ENCODE measurements around the gene PPP1R27. TPM values are rescaled to one million over a fixed set of nuclear protein-coding genes. Genes with fewer than 3 reads are reported as not detected.

PPP1R27 gene
- total and polyA plus RNA-seq, 11 donors = not detected

DNA sequence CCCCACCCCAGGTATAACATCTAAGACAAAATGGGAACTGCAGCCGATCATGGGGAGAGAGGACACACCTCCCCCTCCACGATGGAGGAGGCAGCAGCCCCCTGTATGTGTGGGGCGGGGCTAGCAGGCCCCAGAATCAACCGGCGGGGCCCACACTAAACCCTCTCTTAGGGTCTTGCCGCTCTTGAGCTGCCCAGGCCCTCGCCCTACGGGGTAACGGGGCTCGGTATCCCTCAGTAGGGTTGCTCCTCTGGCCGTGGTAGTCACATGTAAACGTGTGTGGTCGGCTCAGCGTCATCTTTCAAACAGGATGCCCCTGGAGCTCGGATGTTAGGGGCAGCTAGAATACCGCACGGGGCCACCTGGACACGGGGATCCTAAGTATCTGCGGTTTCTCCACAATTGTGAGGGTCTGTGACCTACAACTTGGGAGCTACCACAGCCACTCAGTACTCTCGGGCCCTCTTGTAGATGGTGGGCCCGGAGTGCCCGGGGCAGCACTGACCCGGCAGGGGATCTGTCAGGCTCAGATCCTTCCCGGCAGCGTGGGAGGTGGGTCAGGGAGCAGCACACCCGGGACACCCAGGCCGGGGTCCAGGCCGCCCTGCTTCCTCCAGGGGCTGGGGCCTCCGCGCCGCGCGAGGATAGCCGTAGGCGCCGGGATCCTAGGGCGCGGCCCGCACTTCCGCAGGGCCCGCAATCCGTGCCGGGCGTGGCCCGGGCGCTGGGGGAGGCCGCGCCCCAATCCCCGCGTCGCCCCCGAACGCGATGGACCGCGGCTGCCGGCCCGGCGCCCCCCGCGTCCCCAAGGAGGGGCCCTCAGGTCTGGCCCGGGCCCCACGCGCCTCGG lies 35.5 kb upstream of the PPP1R27 start:
- intact Hi-C loops (cut with DNase I) = loop anchor here in 1 of 10 donors (5.0 kb wide), 1 partner anchor 57 kb away; the partner anchor contains the start of gene MAFG
- H3K36me3 ChIP-seq = peaks cover 0 to 37% (median 21%) of the 10 kb centered on the region in 9 donors
- H3K27ac ChIP-seq = peak overlapping the region; percentile 92 to 100 (median 98)
- H3K4me3 ChIP-seq = peak overlapping the region; percentile 53 to 100 (median 95)
- H3K27me3 ChIP-seq = no peaks in the 10 kb centered on the region
- DNase-seq = peak in 3 of 5 donors; percentile 45 to 64 (median 51)
- H3K4me1 ChIP-seq = peaks cover 4 to 64% (median 55%) of the 10 kb centered on the region in 12 donors
- peak in 3 of 4 donors; percentile 2 to 13 (median 5) for ATAC-seq
- no peaks in the 10 kb centered on the region for H3K9me3 ChIP-seq
- TF ChIP-seq POLR2A (IDR thresholded peaks at IDR 0.05) = no peak
- TF ChIP-seq, protein P1, sequence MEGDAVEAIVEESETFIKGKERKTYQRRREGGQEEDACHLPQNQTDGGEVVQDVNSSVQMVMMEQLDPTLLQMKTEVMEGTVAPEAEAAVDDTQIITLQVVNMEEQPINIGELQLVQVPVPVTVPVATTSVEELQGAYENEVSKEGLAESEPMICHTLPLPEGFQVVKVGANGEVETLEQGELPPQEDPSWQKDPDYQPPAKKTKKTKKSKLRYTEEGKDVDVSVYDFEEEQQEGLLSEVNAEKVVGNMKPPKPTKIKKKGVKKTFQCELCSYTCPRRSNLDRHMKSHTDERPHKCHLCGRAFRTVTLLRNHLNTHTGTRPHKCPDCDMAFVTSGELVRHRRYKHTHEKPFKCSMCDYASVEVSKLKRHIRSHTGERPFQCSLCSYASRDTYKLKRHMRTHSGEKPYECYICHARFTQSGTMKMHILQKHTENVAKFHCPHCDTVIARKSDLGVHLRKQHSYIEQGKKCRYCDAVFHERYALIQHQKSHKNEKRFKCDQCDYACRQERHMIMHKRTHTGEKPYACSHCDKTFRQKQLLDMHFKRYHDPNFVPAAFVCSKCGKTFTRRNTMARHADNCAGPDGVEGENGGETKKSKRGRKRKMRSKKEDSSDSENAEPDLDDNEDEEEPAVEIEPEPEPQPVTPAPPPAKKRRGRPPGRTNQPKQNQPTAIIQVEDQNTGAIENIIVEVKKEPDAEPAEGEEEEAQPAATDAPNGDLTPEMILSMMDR (IDR thresholded peaks at IDR 0.05) = no peak
- 2 to 3% (median 3%) methylated on average over 47 to 65 of the region's 65 CpGs for WGBS, 4 donors

DNA sequence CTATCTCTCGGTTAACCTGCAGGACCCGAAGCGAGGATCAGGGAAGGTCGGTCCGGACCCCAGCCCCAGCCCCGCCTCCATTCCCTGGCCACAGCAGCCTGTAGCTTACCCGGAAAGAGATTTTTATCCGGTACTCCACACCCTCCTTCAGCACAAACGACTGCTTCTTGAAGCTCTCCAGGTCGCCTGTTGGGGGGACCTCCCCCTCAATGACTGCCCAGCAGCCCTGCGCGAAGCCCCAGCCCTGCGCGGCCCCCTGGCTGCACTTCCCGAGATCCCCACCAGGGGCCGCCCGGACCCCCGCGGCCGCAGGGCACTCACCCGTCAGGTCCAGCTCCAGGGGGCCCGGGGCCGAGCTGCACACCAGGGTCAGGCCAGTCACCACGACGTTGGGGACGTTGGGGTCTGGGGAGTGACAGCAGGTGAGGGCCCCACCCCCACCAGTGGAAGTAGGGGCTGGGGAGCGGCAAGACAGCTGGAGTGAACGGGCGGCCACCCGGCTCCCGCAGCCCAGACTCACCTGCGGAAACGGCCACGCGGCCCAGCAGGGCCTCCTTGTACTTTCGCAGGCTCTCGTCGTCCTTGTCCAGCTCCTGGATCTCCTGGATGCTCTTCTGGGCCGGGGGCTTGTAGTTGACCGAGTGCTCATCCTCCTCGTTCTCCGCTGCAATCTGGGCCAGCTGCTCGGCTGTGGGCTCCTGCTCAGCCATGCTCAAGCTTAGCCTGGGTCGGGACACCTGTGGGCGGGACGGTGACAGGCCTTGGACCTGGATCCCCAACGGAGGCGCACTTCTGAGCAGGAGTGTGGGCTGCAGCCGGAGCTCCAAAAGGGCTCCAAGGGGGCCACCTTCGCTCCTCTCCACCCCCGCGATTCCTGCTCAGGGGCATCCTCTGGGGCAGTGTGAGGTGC lies 34.6 kb upstream of the PPP1R27 start:
- peaks cover 4 to 65% (median 55%) of the 10 kb centered on the region in 12 donors for H3K4me1 ChIP-seq
- H3K9me3 ChIP-seq = no peaks in the 10 kb centered on the region
- peak overlapping the region; percentile 92 to 100 (median 98) for H3K27ac ChIP-seq
- DNase-seq = peak in 3 of 5 donors; percentile 44 to 78 (median 52)
- peaks cover 0 to 43% (median 21%) of the 10 kb centered on the region in 9 donors for H3K36me3 ChIP-seq
- no peak for TF ChIP-seq POLR2A (IDR thresholded peaks at IDR 0.05)
- TF ChIP-seq, protein P1 (IDR thresholded peaks at IDR 0.05) = peak; percentile 71 to 92 (median 86)
- WGBS, 4 donors = 36 to 39% (median 38%) methylated on average over 36 to 52 of the region's 52 CpGs
- intact Hi-C loops (cut with DNase I) = loop anchor here in 2 of 10 donors (5.0 to 10.0 kb wide), 3 partner anchors 58 to 355 kb away; partner anchors contain the start of genes ACTG1 (in 1 of the 2), CENPX (in 1 of the 2), LRRC45 (in 1 of the 2) and MAFG (in 1 of the 2)
- ATAC-seq = peak in 2 of 4 donors; percentile 5 to 22
- no peaks in the 10 kb centered on the region for H3K27me3 ChIP-seq
- H3K4me3 ChIP-seq = peak overlapping the region in 11 of 12 donors; percentile 69 to 100 (median 97)

DNA sequence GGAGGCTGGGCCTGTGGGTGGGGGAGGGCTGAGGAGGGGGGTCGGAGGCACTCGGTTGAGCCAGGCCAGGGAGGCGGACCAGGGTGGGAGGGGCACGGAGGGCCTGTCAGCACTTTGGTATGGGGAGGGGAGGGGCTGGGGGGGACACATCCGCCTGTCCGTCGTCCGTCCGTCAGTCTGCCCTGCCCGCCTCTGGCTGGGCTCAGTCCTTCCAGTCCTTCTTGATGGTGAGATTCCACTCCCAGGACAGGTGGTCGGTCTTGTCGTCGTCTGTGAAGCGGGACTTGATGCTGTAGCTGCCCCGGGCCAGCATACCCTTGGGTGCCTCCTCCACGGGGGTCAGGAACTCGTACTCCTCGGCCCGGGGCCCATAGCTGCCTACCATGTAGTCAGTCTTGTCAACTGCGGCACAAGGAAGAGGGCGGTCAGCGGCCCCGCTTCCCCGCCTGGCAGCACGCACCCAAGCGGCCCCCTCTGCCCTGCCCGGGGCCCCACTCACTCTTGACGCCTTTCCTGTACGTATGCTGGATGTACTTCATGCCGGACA lies 33.9 kb upstream of the PPP1R27 start:
- WGBS, 4 donors = 58 to 65% (median 61%) methylated on average over 14 to 30 of the region's 30 CpGs

More for the DNA sequence above, 33.9 kb upstream of the PPP1R27 start:
- peaks cover 0 to 43% (median 21%) of the 10 kb centered on the region in 9 donors for H3K36me3 ChIP-seq
- peaks cover 4 to 68% (median 55%) of the 10 kb centered on the region in 12 donors for H3K4me1 ChIP-seq
- peak in 3 of 5 donors; percentile 35 to 58 (median 45) for DNase-seq
- TF ChIP-seq, protein P1 (IDR thresholded peaks at IDR 0.05) = no peak
- peak in 1 of 4 donors; percentile 4 for ATAC-seq
- peak overlapping the region in 9 of 12 donors; percentile 9 to 98 (median 92) for H3K27ac ChIP-seq
- no peaks in the 10 kb centered on the region for H3K9me3 ChIP-seq
- H3K4me3 ChIP-seq = peak overlapping the region in 3 of 12 donors; percentile 28 to 98 (median 97)
- no peaks in the 10 kb centered on the region for H3K27me3 ChIP-seq
- intact Hi-C loops (cut with DNase I) = loop anchor here in 2 of 10 donors (10.0 kb wide), 2 partner anchors 156 to 354 kb away; partner anchors contain the start of genes ACTG1 (in 1 of the 2), CENPX (in 1 of the 2) and LRRC45 (in 1 of the 2)

All from heart left ventricle (tissue), 16 donors.